Measurements from ENCODE around the gene SYT7.
A peak's percentile ranks its signal among the peaks of the same experiment; 100 is the strongest.

The SYT7 gene

DNA sequence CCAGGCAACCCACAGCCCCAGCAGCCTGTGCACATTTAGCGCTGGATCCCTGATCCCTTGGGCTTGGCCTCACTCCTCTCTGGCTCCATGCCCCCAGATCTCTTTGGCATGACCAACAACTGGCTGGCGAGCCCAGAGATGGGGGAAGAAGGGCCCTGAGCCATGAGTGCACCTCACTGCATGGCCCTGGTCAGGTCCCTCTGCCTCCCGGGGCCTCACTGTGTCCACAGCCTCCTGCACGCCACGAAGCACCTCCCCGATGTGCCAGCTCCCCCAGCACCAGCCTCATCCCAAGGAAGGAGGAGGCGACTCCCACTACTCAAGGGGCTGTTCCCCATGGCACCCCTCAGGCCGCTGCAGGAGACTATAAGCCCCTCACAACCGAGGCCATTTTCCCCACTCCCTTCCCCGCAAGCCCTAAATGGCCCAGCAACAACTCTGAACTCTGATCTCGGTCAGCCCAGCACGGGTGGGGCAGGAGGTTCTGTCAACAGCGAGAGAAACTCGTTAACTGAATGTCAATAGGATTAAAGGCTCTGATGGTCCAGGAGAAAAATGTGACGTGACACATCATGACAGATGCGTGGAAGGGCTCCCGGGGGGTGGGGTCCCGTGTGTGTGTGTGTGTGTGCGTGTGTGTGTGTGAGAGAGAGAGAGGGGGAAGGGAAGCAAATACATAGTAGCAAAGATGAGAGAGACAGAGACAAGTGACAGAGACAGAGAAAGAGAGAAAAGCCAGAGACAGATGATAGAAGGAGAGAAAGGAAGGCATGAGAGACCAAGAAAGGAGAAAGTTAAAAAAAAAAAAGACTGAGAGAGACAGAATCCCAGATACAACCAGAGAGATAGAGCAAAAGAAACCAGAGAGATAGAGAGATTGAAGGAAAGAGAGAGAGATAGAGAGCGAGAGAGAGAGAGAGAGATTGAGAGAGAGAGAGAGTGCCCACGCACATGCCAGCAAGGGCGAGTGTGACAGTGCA is 28.4 kb upstream of the SYT7 start:
- no peak for DNase-seq (ENCODE audit: low read depth in 2 of 2)

DNA sequence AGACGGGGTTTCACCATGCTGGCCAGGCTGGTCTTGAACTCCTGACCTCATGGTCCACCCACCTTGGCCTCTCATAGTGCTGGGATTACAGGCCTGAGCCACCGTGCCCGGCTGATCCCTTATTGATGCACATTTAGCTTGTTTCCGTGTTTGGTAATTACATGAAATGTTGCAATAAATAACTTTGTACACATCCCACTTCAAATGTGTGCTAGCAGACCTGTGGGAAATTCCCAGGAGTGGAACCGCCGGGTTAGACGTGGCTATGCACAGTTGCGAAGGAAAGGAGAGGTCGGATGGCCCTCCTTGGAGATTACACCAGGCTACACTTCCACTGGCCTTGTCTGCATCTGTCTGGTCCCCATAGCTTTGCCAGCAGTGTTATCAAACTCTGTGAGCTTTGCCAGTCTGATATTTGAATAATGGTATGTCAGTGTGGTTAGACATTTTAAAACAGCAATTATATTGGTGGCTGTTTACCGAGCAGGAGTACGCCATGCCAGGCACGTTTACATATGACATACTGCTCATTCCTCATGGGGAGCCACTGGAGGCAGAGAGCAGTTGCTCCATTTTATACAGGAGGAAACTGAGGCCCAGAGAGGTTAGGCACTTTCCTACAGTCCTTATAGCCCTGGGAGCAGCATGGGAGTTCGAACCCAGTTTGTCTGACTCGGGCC is 27.2 kb upstream of the SYT7 start:
- DNase-seq (ENCODE audit: low read depth in 2 of 2), result no peak

DNA sequence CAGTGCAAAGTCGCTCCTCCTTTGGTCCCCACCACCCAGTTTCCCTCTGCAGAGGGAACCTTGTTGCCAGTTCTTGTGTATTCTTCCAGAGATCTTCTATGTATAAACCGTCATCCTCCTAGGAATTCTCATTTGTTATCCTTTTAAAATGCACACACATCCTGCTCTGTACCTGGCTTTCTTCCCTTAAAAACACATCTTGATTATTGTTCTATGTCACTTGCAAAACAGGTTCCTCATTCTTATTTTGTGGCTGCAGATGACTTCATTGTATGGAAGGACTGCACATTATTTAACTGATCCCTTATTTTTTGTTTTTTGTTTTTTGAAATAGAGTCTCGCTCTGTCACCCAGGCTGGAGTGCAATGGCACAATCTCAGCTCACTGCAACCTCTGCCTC is 26.6 kb upstream of the SYT7 start:
- no peak for DNase-seq (ENCODE audit: low read depth in 2 of 2)

DNA sequence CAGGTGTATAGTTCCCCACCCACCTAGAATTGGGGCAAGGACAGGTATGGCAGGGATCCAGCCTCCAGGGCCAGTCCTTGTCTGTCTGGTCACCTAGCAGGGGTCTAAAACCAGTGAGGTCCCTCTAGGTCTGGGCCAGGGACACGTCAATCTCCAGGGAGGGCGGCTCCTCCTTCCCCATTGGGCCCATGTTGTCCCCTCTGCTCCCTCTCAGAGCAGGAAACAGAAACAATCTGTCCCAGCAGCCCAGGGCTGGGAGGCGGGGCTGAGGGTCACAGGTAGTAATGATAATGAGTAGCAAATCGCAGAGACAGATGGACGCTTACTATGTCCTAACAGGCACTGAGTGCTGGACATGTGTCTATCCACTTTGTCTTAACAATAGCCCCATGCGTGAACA is 22.8 kb upstream of the SYT7 start:
- no peak for DNase-seq (ENCODE audit: low read depth in 2 of 2)

DNA sequence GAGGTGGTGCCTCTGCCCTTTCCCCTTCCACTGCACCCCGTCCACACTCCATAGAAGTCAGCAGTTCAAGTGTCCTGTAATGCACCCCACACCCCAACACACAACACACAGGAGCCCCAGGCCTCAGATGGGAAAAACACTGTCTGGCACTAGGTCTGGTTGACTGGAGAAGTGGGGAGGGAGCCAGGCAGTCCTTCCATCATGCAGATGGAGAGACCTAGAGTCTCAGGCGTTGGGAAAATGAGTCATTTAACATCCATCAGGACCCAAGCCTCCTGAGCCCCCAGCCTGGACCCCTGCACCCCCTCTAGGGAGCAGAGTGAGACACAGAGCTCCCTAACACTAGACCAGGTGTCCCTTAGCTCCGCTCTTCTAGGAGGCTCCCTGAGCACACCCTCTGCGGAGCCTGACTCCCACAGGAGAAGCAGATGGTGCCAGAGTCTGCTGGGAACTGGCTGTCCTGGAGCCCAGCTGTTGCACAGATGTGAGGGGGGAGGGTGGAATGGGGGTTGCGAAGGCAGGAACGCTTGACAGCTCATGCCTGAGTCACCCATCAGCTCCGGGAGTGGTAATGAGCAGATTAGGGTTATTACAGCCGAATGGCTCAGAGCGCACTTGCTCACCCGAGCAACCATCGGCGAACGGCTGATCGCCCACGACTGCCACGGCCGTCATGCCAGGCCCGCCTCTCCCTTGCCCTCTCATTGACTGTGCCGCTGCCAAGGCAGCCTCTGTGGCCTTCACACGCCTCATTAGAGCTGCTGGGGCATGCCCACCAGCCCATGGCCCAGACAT is 22.1 kb upstream of the SYT7 start:
- DNase-seq (ENCODE audit: low read depth in 2 of 2), result no peak

DNA sequence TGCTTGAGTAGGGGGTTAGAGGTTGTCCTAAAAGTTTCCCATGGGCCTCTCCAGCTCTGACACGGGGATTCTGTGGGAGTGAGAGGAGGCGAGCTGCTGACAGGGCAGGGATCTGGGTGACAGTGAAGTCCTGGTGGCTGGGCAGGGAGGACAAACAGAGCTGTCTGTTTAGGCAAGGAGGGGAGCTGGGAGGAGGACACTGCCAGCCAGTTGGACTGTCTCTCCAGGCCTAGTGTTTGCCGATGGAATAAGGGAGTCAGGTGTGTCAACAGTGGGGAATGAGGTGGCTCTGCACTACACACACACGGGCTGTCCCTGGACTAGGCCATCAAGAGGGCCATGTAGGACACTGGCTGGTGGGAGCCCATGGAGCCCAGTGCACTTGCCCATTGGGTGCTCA is 20.6 kb upstream of the SYT7 start:
- DNase-seq (ENCODE audit: low read depth in 2 of 2), result no peak

DNA sequence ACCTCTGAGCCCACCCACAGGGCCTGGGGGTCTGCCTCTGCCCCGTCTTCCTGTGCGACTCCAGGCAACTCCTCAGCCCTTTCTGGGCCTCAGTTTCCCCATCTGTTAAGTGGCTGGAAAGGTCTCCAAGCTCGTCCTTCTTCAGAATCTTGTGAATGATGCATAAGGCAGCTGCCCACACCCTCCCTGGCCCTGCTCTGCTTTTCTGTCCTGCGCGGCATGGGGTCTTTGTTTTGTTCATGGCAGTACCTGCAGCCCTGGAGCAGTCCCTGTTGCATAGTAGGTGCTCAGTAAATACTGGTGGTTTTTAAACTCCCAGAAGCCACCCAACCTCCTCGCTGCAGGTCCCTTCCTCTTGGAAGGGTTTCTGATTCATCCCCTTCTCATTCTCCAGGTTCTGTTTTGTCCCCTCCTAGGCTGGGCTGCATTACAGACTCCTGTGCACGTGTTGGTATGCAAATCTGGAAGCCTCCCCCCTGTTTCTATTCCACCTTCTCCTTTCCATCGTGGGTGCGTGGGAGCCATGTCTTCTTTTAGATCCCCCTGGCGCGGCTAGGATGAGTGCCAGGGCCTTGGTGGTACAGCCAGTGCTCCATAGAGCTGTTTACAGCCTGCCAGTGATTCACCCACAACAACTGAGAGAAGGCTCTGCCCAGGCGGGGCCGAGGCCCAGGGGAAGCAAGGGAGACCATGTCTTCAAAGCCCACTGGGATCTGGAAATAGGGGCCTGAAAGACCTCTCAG is 19.3 kb upstream of the SYT7 start:
- no peak for DNase-seq (ENCODE audit: low read depth in 2 of 2)

DNA sequence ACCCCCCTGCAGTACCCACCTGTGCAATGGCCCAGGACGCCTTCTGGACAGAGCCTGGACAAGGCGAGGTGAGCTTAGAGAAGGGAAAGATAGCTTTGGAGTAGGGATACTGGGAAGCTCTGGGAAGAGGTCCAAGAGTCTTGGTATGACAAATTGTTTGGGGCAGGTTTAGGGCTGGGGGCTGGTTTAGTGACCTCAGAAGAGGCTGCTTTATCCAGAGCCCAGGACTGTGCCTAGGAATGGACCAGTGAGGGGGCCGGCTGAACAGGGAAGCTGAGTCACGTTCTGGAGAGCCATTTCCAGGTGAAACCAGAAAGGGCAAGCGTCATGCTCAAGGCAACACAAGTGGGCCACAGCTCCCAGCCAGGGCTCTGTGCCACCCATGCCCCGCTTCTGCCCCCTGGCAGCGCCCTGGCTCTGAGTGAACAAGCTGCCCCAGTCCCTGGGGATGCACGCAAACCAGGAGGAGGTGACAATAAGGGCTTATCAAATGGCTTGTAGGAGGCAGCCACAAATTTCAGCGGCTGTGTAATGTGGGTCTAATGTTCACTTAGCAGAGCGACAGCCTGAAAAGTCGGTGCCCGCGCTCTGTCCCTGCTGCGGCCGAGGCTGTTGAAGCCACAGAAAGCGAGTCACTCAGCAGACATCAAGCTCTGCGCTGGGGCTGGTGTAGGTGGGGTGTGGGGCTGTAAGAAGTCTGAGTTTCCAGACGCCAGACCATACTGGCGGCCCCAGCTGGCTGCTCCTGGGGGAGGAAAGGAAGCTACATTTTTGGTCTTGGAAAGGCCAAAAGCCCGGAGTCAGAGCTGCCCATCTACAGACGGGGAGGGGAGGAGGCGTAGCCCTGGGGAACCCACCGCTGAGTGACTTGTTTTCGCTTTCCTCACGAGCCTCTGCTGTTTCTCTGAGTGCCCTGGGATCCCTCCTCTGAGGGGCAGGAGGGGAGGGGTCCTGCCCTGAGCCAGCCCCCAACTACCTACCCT is 18.3 kb upstream of the SYT7 start:
- no peak for DNase-seq (ENCODE audit: low read depth in 2 of 2)

DNA sequence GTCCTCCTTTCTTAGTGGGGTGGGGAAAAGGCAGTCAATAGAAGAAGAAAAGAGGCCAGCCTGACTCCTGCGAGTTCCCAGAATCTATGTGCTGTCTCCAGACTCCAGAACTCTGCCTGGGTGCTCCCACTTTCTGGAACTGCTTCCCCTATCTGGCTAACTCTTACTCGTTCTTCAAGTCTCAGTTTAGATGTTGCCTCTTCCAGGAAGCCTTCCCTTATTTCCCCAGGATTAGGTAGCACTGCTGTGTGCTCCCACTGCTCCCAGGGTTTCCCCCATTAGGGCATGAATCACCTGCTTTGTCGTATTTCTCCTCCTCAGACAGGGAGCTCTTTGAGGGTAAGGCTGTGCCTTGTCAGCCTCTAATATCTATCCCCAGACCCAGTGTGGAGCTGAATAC is 17.5 kb upstream of the SYT7 start:
- no peak for DNase-seq (ENCODE audit: low read depth in 2 of 2)

DNA sequence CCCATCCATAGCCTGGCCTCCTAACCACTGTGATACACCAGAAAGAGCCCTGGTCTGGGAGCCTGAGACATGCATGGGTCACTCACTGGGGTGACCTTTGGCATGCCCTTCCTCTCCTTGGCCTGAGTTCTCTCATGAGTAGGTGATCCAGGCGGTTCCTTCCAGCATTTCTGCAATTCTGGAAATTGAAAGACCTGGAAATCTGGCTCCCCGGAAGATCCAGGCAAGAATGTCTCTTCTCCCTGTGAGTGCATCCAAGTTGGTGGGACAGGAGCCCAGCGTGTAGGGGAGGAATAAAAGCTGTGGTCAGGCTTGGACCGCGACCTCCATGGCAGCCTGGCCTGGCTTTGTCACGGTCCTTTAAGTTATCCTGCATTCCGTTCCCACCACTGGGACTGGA is 16.1 kb upstream of the SYT7 start:
- no peak for DNase-seq (ENCODE audit: low read depth in 2 of 2)

DNA sequence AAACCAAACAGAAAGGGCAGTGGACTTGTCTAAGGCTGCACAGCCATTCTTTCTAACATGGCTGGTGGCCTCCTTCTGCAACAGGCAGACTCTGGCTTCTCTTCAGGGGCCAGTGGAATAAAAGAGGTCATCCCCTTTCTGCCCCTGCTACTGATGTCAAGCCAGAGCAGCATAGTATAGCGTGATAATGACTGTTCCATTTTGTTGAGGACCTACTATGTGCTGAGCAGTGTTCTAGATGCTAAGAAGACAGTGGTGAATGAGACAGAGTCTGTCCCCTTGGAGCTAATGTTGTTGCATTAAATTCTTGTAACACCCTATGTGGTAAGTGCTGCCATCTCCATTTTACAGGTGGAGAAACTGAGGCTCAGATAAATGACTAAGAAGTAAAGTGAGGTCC is 15.7 kb upstream of the SYT7 start:
- DNase-seq (ENCODE audit: low read depth in 2 of 2), result no peak

DNA sequence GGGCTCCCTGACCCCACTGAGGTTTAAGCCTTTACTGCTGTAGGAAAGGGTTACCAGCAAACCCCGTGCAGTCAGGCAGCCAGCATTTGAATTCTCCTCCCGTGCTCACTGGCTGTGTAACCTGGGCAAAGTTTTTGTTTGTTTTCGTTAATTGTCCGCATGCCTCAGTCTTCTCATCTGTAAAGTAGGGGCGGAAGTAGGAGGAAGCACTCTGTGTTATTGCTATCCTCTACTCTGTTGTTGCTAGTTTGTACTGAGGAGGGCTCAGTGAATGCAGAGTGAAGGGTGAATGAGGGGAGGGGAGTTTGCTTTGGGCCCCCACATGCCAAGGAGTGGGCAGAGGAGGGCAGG is 14.0 kb upstream of the SYT7 start:
- no peak for DNase-seq (ENCODE audit: low read depth in 2 of 2)

DNA sequence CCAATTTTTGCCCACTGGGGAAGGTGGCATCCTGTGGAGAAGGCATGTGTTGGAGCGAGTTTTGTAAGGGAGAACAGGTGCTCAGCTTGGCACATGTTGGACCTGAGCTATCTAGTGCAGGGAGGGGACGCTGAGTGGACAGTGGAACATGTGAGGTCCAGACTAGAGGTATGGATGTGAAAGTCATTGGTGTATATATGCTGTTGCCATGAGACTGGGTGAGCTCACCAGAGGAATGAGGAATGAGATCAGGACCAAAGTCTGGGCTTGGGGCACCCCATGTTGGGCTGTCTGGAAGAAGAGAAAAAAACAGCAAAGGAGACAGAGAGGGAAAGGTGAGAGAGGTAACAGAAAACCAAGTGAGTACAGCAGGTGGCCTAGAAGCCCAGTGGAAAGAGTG is 12.3 kb upstream of the SYT7 start:
- DNase-seq (ENCODE audit: low read depth in 2 of 2), result no peak

DNA sequence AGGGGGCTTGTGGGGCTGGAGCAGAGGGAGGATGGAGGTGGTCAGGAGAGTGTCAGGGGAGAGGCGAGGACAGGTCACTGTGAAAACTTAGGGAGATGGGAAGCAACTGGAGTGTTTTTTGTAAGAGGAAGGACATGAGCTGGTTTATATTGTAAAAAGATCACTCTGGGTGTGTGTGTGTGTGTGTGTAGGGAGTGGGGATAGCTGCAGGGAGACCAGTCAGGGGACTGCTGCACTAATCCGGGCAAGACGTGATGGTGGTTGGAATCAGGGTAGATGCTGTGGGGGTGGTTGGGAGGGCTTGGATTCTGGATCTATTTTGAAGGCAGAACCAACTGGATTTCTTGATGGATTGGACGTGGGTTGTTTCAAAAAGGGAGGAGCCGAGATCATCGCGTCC is 11.3 kb upstream of the SYT7 start:
- no peak for DNase-seq (ENCODE audit: low read depth in 2 of 2)

DNA sequence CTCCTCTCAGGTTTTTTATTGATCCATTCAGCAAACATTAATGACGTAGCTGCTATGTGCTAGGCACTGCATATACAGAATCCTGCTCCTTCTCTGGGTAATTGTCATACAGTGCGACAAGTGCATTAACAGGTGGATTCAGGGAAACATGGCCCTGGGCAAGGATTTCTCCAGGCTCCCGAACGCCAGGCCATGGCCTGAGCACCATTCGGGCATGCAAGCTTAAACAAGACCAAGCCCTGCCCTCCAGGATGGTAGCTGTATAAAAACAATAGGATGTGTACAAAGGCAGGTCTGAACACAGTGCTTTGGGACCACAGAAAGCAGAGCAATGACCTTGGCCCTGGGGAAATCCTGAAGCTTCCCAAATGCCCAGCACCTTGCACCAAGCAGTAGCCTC is 9.1 kb upstream of the SYT7 start:
- no peak for DNase-seq (ENCODE audit: low read depth in 2 of 2)

DNA sequence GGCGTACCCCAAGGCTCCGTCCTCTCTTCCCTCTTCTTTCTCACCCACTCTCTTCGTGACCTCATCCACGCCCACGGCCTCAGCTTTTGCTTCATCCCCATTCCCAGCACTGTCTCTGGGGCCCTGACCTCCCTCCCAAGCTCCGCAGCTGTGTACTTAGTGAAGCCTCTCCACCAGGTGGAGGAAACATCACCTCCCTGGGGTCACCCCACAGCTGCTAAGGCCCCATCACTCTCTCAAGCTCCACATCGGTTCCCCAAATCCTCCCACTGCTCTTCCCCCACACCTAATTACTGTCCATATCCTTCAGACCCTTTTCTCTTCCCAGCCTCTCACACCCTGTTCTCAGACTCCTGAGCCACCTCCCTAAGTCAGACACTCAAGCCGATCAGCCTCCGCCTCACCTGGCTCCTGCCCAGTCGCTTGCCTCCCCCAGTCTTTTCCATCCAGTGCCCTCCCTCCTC is 7.9 kb upstream of the SYT7 start:
- DNase-seq (ENCODE audit: low read depth in 2 of 2), result no peak

DNA sequence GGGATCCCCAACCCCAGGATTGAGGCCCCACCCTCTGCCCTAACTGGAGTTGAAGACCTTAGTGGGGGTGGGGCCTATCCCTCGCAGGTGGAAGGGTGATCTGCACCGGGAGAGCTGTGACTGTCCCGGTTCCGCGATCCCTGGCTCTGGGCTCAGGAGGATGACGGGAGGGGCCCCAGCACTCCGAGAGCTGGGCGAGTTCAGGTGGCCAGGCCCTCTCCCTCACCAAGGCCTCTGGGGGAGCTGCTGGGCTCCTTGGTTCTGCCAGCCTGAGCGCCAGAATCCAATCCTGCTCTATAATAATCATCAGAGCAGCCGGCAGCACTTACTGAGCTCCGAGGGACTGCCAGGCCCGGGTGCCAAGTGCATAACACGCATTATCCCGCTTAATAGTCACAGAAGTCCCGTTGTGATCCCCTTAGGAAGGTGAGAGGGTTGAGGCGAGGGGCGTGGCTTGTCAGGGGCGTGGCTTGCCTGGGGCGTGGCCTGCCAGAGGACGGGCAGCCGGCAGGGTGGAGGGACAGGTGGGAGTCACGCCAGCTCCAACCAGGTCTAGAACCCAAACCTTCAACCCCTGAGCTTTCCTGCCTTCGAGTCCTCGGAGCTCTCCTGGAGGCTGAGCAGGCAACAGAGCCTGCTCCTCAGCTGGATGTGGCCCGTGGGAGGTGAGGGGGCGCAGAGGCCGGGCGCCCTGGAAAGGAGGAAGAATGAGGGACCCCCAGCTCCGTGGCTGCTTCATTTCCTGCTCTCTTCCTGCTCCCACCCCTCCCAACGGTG is 7.3 kb upstream of the SYT7 start:
- peak; percentile 26 to 47 for DNase-seq (ENCODE audit: low read depth in 2 of 2)

DNA sequence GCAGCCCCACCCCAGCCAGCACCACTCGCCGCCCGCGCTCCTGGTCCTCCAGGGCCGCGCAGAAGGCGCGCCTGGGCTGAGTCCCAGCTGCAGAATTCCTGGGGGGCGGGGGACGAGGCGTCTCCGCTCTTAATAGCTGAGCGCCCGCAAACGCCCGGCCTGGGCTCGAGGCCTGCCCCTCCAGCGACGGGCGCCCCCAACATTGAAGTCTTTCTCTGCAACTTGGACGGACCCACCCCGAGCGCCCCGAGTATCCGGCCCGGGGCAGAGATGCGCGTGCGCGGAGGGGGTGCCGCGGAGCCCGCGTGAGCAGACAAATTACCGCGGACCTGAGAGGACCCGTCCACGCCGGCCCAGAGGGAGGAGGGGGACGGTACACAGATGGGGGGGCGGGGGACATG is 6.7 kb upstream of the SYT7 start:
- DNase-seq (ENCODE audit: low read depth in 2 of 2), result no peak

DNA sequence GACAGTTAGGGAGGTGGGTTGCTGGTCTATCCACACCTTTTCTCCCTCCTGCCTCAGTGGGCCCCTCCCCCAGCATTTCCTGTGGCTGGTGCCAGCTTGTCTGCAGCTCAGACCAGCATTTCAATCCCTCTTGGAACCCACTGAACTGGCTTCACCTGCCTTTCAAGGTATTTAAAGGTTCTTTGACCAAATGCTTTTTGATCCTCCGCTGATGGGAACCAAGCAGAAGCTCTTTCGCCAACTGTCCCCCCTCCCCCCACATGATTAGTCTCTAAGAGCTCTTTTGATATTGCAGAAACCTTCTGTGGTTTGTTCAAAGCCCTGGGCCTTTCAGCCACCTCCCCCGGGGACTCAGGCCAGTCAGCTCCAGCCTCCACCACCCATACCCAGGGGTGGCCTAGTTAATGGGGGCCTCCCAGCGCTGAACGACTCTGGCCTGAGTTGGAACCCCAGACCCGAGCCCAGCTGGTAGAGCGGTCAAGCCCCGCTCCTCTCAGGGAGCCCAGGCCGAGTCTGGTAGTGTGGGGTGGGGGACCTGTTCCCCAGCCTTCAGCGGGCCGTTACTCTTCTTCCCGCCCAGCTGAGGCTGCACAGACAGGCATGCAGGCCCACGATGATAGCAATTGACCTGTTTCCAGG is 6.0 kb upstream of the SYT7 start:
- no peak for DNase-seq (ENCODE audit: low read depth in 2 of 2)

All from stimulated activated CD8-positive, alpha-beta memory T cell treated with anti-CD3 and anti-CD28 coated beads, Interleukin-15, amount 100 ng/mL, for 48 hours (primary cell).